K562 (cell line): ENCODE results near the gene ICAM3. TPM values are rescaled to one million over a fixed set of nuclear protein-coding genes. Genes with fewer than 3 reads are reported as not detected.

Source experiments
- CREB1 ChIP-seq, 2 experiments: sonication (generic) in 1 of 2; formaldehyde crosslinking in 1 of 2; IDR thresholded peaks; 2 replicates each; pipeline versions ENCODE4 v1.6.1 to v1.8.0; 2012 to 2022; ENCODE audit warnings: inconsistent platforms in 1 of 2, mild to moderate bottlenecking in 1 of 2, missing genetic modification reagents in 1 of 2, moderate library complexity in 1 of 2
- CREM ChIP-seq: IDR thresholded peaks from 2 replicates; pipeline ENCODE4 v1.6.1; 2014; ENCODE audit warnings: antibody characterized with exemption, low read depth
- FOXA1 ChIP-seq: fragments of 450-650 bp; IDR thresholded peaks from 2 replicates; pipeline ENCODE4 v1.6.1; 2016; ENCODE audit warnings: mild to moderate bottlenecking, borderline replicate concordance
- FOXM1 ChIP-seq, 2 experiments: fragments of 450-650 bp in 1 of 2; sonication (generic) in 1 of 2; formaldehyde crosslinking in 1 of 2; IDR thresholded peaks; 2 replicates each; pipeline versions ENCODE4 v1.6.1 to v1.9.0; 2017 to 2022; ENCODE audit warnings: low read depth in 2 of 2, mild to moderate bottlenecking in 2 of 2, missing genetic modification reagents in 1 of 2, moderate library complexity in 1 of 2
- NFIC ChIP-seq: fragments of 450-650 bp; IDR thresholded peaks from 2 replicates; pipeline ENCODE4 v1.6.1; 2017; ENCODE audit warnings: mild to moderate bottlenecking, inconsistent platforms
- PRMT5 ChIP-seq: sonication (generic); formaldehyde crosslinking; IDR thresholded peaks from 2 replicates; pipeline ENCODE4 v1.5.0; 2020; ENCODE audit warnings: missing genetic modification reagents
- RBM14 ChIP-seq: fragments of 200-400 bp; formaldehyde crosslinking; IDR thresholded peaks from 2 replicates; pipeline ENCODE4 v1.6.1; 2018; ENCODE audit warnings: low read depth, mild to moderate bottlenecking, low read length, moderate library complexity, borderline replicate concordance; ENCODE audit not compliant: insufficient read depth
- TGIF2 ChIP-seq: sonication (generic); formaldehyde crosslinking; IDR thresholded peaks from 2 replicates; pipeline ENCODE4 v1.8.1; 2022; ENCODE audit warnings: mild to moderate bottlenecking, missing genetic modification reagents, moderate library complexity
- ZNF175 ChIP-seq: fragments of 200-800 bp; sonication (Bioruptor generic); IDR thresholded peaks from 2 replicates; pipeline ENCODE4 v1.6.1; 2016; ENCODE audit warnings: low read depth, mild to moderate bottlenecking, missing genetic modification characterization, missing compliant biosample characterization
- polyA plus RNA-seq, 8 experiments: library from polyadenylated mRNA; depleted of rRNA in 4 of 8; stranded (reverse) in 5 of 8; unstranded in 3 of 8; fragments of >200 nt; fragmentation: Nextera tagmentation in 2 of 8; fragmentation: Illumina TruSeq in 1 of 8; extraction: Ambion mirVana in 2 of 8; extraction: Trizol in 1 of 8; gene quantifications; 2 replicates each; pipeline versions ENCODE4 v1.2.1 to v1.2.3, GENCODE V29; 2011 to 2014; ENCODE audit warnings: inconsistent platforms in 1 of 8, missing spikeins in 1 of 8
- total RNA-seq, 7 experiments: library from RNA; depleted of rRNA in 6 of 7; stranded (reverse); fragments of >200 nt in 6 of 7; fragmentation: Illumina TruSeq in 2 of 7; extraction: Trizol in 2 of 7; gene quantifications; 2 replicates each; pipeline versions ENCODE4 v1.2.1 to v1.2.3, GENCODE V29; 2011 to 2021; ENCODE audit warnings: low replicate concordance in 1 of 7
- TF ChIP-seq, protein P1 (sequence below), 2 experiments: fragments of 150-350 bp in 1 of 2; IDR thresholded peaks; 2 replicates each; pipeline ENCODE4 v1.6.1; 2012 to 2016; ENCODE audit warnings: low read depth in 2 of 2, low read length in 2 of 2, mild to moderate bottlenecking in 1 of 2, moderate library complexity in 1 of 2
- TF ChIP-seq, protein P2 (sequence below): IDR thresholded peaks from 2 replicates; pipeline ENCODE4 v1.6.1; 2014; ENCODE audit warnings: antibody characterized with exemption
- TF ChIP-seq, protein P3 (sequence below): conservative IDR thresholded peaks from 2 replicates; pipeline ENCODE4 v1.6.1; 2011; ENCODE audit warnings: low read depth, mild to moderate bottlenecking, low read length; ENCODE audit not compliant: control insufficient read depth
- TF ChIP-seq, protein P4 (sequence below): fragments of 250-450 bp; sonication (Bioruptor Pico); IDR thresholded peaks from 2 replicates; pipeline ENCODE4 v1.9.0; 2021; ENCODE audit warnings: mild to moderate bottlenecking, inconsistent platforms
- TF ChIP-seq, protein P5 (sequence below): IDR thresholded peaks from 3 replicates; pipeline ENCODE4 v1.6.1; 2011; ENCODE audit warnings: borderline replicate concordance, mild to moderate bottlenecking; ENCODE audit not compliant: insufficient read length, insufficient read depth

The ICAM3 gene
- total and polyA plus RNA-seq, 9 of the 15 experiments (the other 6 are each of a cell fraction or from before 2014, with no cell fraction given) = 6.5 to 39.5 (median 24.2) TPM

DNA sequence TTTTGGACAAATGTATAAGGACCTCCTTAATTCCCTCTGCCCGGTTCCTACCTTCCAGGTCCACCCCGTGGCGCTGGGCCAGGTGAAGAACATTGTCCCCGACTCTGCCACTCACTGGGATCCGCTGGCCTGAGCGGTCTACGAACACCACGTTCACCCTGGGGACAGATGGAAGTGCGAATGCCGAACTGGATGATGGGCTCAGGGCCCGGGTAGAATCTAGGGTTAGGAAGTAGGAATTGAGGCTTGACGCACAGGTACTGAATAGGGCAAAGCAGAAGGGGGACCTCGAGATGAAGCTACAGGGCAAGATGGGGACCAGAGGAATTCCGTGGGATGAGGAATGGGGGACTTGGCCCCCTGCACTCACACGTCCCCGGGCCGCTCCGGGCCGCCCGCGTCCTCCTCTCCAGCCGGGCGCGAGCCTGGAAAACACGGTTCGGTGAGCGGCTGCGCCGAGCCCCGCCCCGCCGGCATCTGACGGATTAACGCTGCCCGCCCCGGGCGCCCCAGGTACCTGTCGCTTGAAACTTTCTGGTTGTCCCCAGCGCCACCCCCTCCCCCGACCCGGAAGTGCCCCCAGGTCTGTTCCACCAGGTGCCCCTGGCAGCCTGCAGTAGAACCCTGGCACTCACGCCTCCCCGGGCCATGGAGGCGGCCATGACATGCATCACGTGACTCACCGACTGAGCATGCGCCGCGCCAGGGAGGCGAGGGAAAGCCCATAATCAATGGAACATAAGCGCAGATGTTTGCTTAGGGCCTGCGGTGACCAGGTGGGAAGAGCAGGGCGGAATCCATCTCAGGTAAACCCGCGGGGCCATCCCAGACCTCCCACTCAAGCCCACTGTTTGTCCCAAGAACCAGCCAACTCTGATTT, 23.8 kb downstream of the ICAM3 start, which contains the start of gene FDX2 (continued):
- TF ChIP-seq, protein P1, sequence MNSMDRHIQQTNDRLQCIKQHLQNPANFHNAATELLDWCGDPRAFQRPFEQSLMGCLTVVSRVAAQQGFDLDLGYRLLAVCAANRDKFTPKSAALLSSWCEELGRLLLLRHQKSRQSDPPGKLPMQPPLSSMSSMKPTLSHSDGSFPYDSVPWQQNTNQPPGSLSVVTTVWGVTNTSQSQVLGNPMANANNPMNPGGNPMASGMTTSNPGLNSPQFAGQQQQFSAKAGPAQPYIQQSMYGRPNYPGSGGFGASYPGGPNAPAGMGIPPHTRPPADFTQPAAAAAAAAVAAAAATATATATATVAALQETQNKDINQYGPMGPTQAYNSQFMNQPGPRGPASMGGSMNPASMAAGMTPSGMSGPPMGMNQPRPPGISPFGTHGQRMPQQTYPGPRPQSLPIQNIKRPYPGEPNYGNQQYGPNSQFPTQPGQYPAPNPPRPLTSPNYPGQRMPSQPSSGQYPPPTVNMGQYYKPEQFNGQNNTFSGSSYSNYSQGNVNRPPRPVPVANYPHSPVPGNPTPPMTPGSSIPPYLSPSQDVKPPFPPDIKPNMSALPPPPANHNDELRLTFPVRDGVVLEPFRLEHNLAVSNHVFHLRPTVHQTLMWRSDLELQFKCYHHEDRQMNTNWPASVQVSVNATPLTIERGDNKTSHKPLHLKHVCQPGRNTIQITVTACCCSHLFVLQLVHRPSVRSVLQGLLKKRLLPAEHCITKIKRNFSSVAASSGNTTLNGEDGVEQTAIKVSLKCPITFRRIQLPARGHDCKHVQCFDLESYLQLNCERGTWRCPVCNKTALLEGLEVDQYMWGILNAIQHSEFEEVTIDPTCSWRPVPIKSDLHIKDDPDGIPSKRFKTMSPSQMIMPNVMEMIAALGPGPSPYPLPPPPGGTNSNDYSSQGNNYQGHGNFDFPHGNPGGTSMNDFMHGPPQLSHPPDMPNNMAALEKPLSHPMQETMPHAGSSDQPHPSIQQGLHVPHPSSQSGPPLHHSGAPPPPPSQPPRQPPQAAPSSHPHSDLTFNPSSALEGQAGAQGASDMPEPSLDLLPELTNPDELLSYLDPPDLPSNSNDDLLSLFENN (IDR thresholded peaks at IDR 0.05; ENCODE audit: low read depth in 2 of 2, low read length in 2 of 2) = peak in 1 of 2 experiments; percentile 43; a peak in 1 of 4 replicates
- TF ChIP-seq, protein P2, sequence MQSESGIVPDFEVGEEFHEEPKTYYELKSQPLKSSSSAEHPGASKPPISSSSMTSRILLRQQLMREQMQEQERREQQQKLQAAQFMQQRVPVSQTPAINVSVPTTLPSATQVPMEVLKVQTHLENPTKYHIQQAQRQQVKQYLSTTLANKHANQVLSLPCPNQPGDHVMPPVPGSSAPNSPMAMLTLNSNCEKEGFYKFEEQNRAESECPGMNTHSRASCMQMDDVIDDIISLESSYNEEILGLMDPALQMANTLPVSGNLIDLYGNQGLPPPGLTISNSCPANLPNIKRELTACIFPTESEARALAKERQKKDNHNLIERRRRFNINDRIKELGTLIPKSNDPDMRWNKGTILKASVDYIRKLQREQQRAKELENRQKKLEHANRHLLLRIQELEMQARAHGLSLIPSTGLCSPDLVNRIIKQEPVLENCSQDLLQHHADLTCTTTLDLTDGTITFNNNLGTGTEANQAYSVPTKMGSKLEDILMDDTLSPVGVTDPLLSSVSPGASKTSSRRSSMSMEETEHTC = peak; percentile 86; the same call in 1 of the 2 replicates
- TF ChIP-seq ZNF175 (CRISPR knock-in tag) = no peak
- no peak for TF ChIP-seq FOXA1
- TF ChIP-seq, protein P3, sequence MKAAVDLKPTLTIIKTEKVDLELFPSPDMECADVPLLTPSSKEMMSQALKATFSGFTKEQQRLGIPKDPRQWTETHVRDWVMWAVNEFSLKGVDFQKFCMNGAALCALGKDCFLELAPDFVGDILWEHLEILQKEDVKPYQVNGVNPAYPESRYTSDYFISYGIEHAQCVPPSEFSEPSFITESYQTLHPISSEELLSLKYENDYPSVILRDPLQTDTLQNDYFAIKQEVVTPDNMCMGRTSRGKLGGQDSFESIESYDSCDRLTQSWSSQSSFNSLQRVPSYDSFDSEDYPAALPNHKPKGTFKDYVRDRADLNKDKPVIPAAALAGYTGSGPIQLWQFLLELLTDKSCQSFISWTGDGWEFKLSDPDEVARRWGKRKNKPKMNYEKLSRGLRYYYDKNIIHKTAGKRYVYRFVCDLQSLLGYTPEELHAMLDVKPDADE = peak; percentile 87
- TF ChIP-seq, protein P4, sequence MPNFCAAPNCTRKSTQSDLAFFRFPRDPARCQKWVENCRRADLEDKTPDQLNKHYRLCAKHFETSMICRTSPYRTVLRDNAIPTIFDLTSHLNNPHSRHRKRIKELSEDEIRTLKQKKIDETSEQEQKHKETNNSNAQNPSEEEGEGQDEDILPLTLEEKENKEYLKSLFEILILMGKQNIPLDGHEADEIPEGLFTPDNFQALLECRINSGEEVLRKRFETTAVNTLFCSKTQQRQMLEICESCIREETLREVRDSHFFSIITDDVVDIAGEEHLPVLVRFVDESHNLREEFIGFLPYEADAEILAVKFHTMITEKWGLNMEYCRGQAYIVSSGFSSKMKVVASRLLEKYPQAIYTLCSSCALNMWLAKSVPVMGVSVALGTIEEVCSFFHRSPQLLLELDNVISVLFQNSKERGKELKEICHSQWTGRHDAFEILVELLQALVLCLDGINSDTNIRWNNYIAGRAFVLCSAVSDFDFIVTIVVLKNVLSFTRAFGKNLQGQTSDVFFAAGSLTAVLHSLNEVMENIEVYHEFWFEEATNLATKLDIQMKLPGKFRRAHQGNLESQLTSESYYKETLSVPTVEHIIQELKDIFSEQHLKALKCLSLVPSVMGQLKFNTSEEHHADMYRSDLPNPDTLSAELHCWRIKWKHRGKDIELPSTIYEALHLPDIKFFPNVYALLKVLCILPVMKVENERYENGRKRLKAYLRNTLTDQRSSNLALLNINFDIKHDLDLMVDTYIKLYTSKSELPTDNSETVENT (CRISPR knock-in tag) = peak; percentile 40; the same call in 1 of the 2 replicates
- TF ChIP-seq FOXM1 (IDR thresholded peaks at IDR 0.05; ENCODE audit: low read depth) = no peak
- no peak for TF ChIP-seq FOXM1 (CRISPR knock-in tag; IDR thresholded peaks at IDR 0.05; ENCODE audit: low read depth)
- peak; percentile 23; the same call in 1 of the 2 replicates for TF ChIP-seq NFIC
- TF ChIP-seq CREB1 (IDR thresholded peaks at IDR 0.05) = no peak
- no peak for TF ChIP-seq CREB1 (CRISPR knock-in tag; IDR thresholded peaks at IDR 0.05)
- TF ChIP-seq TGIF2 (CRISPR knock-in tag) = no peak
- TF ChIP-seq RBM14 = no peak
- no peak for TF ChIP-seq PRMT5 (CRISPR knock-in tag)
- peak; percentile 32; the same call in 1 of the 2 replicates for TF ChIP-seq CREM
- TF ChIP-seq, protein P5, sequence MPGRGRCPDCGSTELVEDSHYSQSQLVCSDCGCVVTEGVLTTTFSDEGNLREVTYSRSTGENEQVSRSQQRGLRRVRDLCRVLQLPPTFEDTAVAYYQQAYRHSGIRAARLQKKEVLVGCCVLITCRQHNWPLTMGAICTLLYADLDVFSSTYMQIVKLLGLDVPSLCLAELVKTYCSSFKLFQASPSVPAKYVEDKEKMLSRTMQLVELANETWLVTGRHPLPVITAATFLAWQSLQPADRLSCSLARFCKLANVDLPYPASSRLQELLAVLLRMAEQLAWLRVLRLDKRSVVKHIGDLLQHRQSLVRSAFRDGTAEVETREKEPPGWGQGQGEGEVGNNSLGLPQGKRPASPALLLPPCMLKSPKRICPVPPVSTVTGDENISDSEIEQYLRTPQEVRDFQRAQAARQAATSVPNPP = no peak
